Right lobe of liver (tissue), 6 donors: Measurements from ENCODE around the gene RNF19B. TPM values are rescaled to one million over a fixed set of nuclear protein-coding genes. Genes with fewer than 3 reads are reported as not detected.

ENCODE experiments used
- ATAC-seq, 4 donors: fragments of 200-7000 bp; cut with Tn5 transposase; one replicate each; pipeline ENCODE4 v1.9.1; 2020; ENCODE audit warnings: mild to moderate bottlenecking in 4 of 4, moderate library complexity in 4 of 4
- DNase-seq, 3 donors: peaks; one replicate each; pipeline ENCODE4 v3.0.0-alpha.2; 2020
- H3K27ac ChIP-seq, 3 donors: fragments of 200-600 bp; one replicate each; pipeline ENCODE4 v1.8.0; 2022
- H3K27me3 ChIP-seq, 2 donors: fragments of 200-600 bp; one replicate each; pipeline ENCODE4 v1.8.0; 2022
- H3K36me3 ChIP-seq, 4 donors: fragments of 200-600 bp; sonication (generic) in 1 of 4; one replicate each; pipeline versions ENCODE4 v1.5.1 to v1.8.0; 2017 to 2022; ENCODE audit warnings: control low read depth in 1 of 4
- H3K4me1 ChIP-seq, 4 donors: fragments of 200-600 bp; sonication (generic) in 1 of 4; one replicate each; pipeline versions ENCODE4 v1.5.1 to v1.8.0; 2017 to 2022; ENCODE audit warnings: control low read depth in 1 of 4
- H3K4me3 ChIP-seq, 3 donors: fragments of 200-600 bp; one replicate each; pipeline ENCODE4 v1.8.0; 2022
- H3K9me3 ChIP-seq, 4 donors: fragments of 200-600 bp; sonication (generic) in 1 of 4; one replicate each; pipeline versions ENCODE4 v1.5.1 to v1.8.0; 2017 to 2022; ENCODE audit warnings: control low read depth in 1 of 4
- POLR2A ChIP-seq: fragments of 450-650 bp; IDR thresholded peaks from one replicate; pipeline ENCODE4 v1.6.1; 2017; ENCODE audit warnings: antibody characterized with exemption, mild to moderate bottlenecking
- WGBS: methylation state at CpG from one replicate; pipeline ENCODE4 v1.1.6; 2018; ENCODE audit warnings: low coverage, low lambda C conversion rate; ENCODE audit not compliant: insufficient coverage; ENCODE audit errors: missing lambda C conversion rate; 5-methylcytosine and 5-hydroxymethylcytosine counted together
- intact Hi-C, 2 donors: fragments of 100-400 bp; cut with DNase I; formaldehyde crosslinking; loops; one replicate each; pipeline versions ENCODE4 v1.11.2 to v1.14.1; 2022
- long read RNA-seq: library from polyadenylated mRNA; unstranded; transcript quantifications from one replicate; pipeline ENCODE4 v2.0.0, GENCODE V29; 2019
- total RNA-seq, 6 experiments: library from RNA; depleted of rRNA in 2 of 6; stranded (reverse); fragments of >200 nt in 2 of 6; fragmentation: NEBNext Ultra II Directional in 3 of 6; extraction: Animal tissue kit (Norgen Biotek cat#: 25700) in 3 of 6; gene quantifications; one replicate each; pipeline versions ENCODE4 v1.1.0 to v1.2.4, GENCODE V29; 2016 to 2023
- TF ChIP-seq, protein P1 (sequence below), 4 donors: fragments of 200-600 bp in 3 of 4; fragments of 450-650 bp in 1 of 4; IDR thresholded peaks; one replicate each; pipeline versions ENCODE4 v1.5.1 to v1.8.0; 2016 to 2022; ENCODE audit warnings: antibody characterized with exemption in 4 of 4, mild to moderate bottlenecking in 2 of 4
- donor health status: DM: no; HTN: yes; CAD: no.
- donor health status: DM: no; HTN: no; CAD: no.
- donor health status: DM: no; HTN: no; CAD: no.
- donor health status: DM: no; HTN: yes; CAD: no.
- donor health status: DM: no; HTN: yes; CAD: no.

The RNF19B gene, protein sequence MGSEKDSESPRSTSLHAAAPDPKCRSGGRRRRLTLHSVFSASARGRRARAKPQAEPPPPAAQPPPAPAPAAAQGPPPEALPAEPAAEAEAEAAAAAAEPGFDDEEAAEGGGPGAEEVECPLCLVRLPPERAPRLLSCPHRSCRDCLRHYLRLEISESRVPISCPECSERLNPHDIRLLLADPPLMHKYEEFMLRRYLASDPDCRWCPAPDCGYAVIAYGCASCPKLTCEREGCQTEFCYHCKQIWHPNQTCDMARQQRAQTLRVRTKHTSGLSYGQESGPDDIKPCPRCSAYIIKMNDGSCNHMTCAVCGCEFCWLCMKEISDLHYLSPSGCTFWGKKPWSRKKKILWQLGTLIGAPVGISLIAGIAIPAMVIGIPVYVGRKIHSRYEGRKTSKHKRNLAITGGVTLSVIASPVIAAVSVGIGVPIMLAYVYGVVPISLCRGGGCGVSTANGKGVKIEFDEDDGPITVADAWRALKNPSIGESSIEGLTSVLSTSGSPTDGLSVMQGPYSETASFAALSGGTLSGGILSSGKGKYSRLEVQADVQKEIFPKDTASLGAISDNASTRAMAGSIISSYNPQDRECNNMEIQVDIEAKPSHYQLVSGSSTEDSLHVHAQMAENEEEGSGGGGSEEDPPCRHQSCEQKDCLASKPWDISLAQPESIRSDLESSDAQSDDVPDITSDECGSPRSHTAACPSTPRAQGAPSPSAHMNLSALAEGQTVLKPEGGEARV
- total RNA-seq: 10 to 100 TPM in 3 of 6 experiments, 1 to 10 TPM in 3; 4.6 to 12.1 (median 8.3) TPM
- long read RNA-seq, partial matches to known transcripts: 0 of 5 reads
- long read RNA-seq, other reads (novel, unspliced or antisense): 5 of 5 reads

DNA sequence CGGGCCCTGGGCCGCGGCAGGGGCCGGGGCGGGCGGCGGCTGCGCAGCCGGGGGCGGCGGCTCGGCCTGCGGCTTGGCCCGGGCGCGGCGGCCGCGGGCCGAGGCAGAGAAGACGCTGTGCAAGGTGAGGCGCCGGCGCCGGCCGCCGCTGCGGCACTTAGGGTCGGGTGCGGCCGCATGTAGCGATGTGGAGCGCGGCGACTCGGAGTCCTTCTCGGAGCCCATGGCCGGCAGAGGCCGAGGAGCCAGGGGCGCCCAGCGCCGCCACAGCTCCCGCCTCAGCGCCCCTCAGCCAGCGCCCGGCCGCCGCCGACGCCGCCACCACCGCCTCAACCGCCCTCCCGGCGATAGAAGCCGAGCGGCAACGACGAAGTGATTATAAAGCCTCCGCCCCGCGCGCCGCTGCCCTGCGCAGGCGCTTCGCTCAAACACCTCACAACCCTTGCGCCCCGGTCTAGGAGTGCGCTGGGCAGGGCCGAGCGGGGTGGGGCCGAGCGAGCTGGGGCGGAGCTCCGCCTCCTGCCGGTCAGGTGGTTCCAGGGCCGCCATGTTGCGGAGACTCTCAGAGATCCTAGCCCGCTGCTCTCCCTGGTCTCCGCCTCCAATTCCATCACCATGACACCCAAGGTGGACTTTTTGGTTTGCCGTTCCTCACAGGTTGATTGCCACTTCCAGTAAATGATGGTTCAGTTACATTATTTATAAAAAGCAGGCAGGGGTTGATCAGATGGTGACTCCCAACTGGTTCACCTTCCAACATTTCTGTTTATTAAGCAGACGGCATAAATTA, at the start of gene RNF19B:
RNF19B (minus strand) TSS at position 349 of the 790 bp plus-strand sequence; CDS start at position 225, 124 bp downstream.
- WGBS: 2% methylated on average over 12 of the region's 83 CpGs
- intact Hi-C loops: no loop called here

DNA sequence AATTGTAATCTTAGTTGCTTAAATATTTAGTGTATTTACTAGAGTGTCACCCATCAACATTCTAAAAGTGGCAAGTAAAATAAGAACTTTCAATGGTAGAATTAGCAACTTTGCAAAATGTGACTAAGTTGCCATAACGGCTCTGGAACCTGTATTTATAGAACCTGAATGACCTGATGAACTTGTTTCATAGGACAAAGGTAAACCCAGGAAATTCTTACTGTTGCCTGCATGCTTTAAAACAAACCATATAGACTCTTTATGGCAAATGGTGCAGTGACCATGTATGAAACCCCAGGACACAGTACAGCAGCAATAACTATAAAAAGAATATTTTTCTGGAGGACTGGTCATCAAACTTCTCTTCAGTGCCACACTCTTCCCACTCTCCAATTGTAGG, 49.2 kb upstream of the RNF19B start:
- peaks cover 0 to 66% (median 38%) of the 10 kb centered on the region in 4 donors for H3K4me1 ChIP-seq
- TF ChIP-seq, protein P1, sequence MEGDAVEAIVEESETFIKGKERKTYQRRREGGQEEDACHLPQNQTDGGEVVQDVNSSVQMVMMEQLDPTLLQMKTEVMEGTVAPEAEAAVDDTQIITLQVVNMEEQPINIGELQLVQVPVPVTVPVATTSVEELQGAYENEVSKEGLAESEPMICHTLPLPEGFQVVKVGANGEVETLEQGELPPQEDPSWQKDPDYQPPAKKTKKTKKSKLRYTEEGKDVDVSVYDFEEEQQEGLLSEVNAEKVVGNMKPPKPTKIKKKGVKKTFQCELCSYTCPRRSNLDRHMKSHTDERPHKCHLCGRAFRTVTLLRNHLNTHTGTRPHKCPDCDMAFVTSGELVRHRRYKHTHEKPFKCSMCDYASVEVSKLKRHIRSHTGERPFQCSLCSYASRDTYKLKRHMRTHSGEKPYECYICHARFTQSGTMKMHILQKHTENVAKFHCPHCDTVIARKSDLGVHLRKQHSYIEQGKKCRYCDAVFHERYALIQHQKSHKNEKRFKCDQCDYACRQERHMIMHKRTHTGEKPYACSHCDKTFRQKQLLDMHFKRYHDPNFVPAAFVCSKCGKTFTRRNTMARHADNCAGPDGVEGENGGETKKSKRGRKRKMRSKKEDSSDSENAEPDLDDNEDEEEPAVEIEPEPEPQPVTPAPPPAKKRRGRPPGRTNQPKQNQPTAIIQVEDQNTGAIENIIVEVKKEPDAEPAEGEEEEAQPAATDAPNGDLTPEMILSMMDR (IDR thresholded peaks at IDR 0.05): no peak
- TF ChIP-seq POLR2A: no peak
- WGBS: 23% methylated on average over 1 of the region's 1 CpG
- no peak for DNase-seq
- no peak overlapping the region for H3K27ac ChIP-seq
- ATAC-seq: no peak
- intact Hi-C loops: no loop called here
- peaks cover 5 to 28% (median 18%) of the 10 kb centered on the region in 4 donors for H3K36me3 ChIP-seq
- H3K9me3 ChIP-seq: no peaks in the 10 kb centered on the region
- H3K27me3 ChIP-seq: no peaks in the 10 kb centered on the region
- no peak overlapping the region for H3K4me3 ChIP-seq

More for the DNA sequence above, at the start of gene RNF19B:
- H3K4me1 ChIP-seq: peaks cover 0 to 18% (median 4%) of the 10 kb centered on the region in 4 donors
- DNase-seq (peak; percentile 97 to 98 (median 97)), ATAC-seq (peak; percentile 94 to 98 (median 97))
- H3K36me3 ChIP-seq: no peaks in the 10 kb centered on the region
- TF ChIP-seq, protein P1 (IDR thresholded peaks at IDR 0.05): peak in 3 of 4 donors; percentile 6 to 30 (median 17)
- TF ChIP-seq POLR2A: peak; percentile 98
- H3K9me3 ChIP-seq: no peaks in the 10 kb centered on the region
- no peaks in the 10 kb centered on the region for H3K27me3 ChIP-seq
- peak within 1 kb of the TSS; percentile 78 to 92 (median 90) for H3K27ac ChIP-seq
- peak within 1 kb of the TSS; percentile 82 to 96 (median 87) for H3K4me3 ChIP-seq

DNA sequence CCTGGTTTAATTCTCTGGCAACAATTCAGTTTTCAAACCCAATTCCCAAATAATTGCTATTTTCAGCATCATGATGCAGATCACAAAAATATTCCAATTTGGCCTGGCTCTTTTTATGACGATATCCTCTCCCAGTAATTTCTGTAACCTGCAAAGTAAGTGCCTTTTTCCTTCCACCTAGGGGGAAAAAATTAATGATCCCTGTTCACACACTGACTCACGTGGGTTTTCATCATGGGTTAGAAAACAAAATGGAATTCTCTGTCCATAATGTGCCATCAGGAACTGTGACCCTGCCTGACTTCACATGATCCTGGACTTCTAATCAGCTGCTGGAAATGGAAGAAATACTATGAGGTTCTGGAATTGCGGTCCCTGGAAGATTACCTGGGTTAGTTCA, 47.6 kb upstream of the RNF19B start:
- no peaks in the 10 kb centered on the region for H3K9me3 ChIP-seq
- DNase-seq (no peak), ATAC-seq (no peak)
- H3K27ac ChIP-seq: peak overlapping the region; percentile 54 to 69 (median 65)
- H3K36me3 ChIP-seq: peaks cover 3 to 30% (median 17%) of the 10 kb centered on the region in 4 donors
- intact Hi-C loops: no loop called here
- no peak overlapping the region for H3K4me3 ChIP-seq
- TF ChIP-seq POLR2A: no peak
- TF ChIP-seq, protein P1 (IDR thresholded peaks at IDR 0.05): no peak
- peaks cover 0 to 72% (median 41%) of the 10 kb centered on the region in 4 donors for H3K4me1 ChIP-seq
- H3K27me3 ChIP-seq: no peaks in the 10 kb centered on the region
- WGBS: 58% methylated on average over 3 of the region's 3 CpGs
